ENCODE results near the gene PTPRB.

The PTPRB gene

DNA sequence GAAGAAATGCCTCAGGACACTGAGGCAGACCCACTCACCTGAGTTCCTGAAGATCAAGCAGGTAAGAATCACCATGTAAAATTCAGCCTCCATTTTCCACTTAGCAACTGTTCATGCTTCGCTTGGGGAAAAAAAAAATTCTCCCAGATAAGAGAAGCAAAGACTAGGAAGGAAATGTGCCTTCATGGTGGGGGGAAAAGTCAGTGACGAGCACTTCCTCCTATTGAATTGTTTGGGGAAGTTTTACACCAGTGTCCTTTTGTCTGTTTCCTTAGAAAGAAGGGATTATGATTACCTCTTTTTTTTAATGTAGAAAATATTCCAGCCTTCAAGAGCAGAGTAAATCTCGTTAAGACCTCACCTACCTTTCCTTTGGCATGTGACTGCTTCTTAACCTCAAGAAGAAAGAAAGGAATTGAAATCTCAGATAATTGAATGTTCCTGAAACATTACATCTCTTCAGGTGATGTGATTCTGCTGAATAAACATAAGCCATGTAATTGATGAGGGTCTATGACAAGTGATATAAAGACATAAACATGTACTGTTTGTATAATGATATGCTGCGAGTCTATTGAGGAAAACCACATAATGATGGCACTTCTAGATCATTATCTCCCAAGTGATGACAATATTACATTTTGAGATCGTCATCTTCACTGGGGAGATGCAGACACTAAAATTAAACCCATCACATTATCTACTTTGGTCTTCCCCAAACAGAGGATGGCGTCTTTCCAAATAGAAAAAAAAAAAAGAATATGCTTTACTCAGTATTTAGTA, at the start of gene PTPRB:
Gene PTPRB, minus strand, starts transcription at position 127 of the 783 bp plus-strand sequence. Its CDS starts 34 bp downstream, at position 93.
- no peak for DNase-seq (ENCODE audit: low read depth)

- DNase-seq (ENCODE audit: low read depth) = no peak
Measured at GRCh38 chr12:70686907-70687306, 49.7 kb upstream of the PTPRB start.

GRCh38 chr12:70686299-70686698, 49.1 kb upstream of the PTPRB start:
- DNase-seq (ENCODE audit: low read depth) = no peak

GRCh38 chr12:70683976-70684375, 46.7 kb upstream of the PTPRB start:
- DNase-seq (ENCODE audit: low read depth) = no peak

DNA sequence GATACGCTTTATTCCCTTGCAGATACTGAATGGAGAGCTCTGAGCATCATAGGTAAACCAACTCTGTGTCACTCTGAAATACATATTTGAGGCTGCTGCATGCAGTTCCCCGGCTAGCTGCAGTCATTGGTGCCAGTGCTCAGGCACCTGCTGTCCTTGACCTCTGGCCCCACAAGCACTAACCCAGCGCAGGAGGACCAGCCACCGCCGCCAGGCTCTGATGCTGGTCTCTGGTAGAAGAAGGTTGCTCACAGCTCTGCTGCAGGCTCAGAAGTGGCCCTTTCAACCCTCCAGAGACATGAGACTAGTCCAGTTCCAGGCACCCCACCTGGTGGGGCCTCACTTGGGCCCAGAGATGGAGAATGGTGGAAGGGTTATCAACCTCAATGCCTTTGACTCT, 34.5 kb upstream of the PTPRB start:
- no peak for DNase-seq (ENCODE audit: low read depth)

GRCh38 chr12:70670948-70671347, 33.7 kb upstream of the PTPRB start:
- DNase-seq (ENCODE audit: low read depth) = no peak

DNA sequence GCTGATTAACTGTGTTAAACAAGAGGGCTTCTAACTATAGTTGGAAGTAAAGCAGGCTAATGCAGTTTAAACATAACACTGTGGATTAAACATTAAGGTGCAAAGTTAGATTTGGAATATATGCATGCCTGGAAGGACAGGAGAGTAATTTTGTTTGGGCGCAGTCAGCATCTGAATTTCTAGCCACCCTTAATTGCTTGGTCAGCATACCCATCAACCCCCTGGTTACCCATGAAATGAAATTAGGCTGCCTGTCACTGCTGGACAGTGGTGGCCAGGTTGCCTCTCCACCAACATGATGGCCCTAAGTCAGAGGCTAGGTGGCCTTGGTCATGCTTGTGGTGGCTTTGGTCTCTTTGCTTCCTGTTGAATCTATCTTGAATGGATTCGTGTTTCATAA, 30.0 kb upstream of the PTPRB start:
- DNase-seq (ENCODE audit: low read depth) = no peak

GRCh38 chr12:70666364-70666763, 29.1 kb upstream of the PTPRB start:
- no peak for DNase-seq (ENCODE audit: low read depth)

DNA sequence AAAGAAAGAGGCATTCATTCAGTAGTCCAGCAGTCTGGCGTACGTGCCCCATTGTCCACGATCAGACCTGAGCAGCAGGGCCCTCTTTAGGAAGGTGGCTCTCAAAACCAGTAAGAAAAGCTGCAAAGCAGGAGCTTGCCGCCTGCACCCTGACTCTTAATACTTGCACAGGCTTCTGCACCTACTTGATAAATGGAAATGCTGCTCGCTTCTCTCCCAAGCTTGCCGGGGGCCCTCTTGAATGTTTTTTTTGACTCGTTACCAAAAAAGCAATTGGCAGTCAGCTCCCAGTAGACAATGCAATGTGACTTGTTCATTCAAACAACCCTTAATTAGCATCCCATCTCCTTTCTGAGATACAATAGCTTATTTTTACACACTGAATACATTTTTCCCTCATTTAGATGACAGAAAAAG, 27.2 kb upstream of the PTPRB start:
- DNase-seq (ENCODE audit: low read depth) = no peak

- DNase-seq (ENCODE audit: low read depth) = no peak
Measured at GRCh38 chr12:70663838-70664237, 26.6 kb upstream of the PTPRB start.

DNA sequence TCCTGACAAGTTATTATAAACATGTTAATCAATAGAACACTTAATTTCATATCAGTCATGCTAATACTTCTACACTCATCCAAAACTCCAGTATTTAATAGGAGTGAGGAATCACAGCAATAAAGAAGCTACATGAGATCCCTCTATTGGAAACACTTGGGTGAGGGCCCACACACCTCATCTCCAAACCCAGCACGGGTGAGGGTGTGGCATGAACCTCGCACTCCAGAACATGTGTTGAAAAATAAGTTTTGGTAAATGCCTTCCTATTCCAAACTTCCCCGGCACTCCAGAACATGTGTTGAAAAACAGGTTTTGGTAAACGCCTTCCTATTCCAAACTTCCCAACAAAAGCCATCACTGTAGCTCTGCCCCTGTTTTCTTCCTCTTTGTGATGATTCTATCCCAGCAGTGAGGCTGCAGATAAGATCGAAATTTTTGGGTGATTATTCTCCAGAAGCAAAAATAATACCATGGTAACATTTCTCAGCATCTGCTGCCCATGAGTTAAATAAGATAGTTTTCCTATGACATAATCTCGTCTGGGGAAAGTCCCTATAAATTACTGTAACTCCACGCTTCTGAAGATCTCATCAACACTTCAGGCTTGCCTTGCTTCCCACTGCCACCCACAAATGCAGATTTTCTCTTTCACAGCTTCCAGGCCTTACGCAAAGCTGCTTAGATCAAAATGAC, 24.4 kb upstream of the PTPRB start:
- DNase-seq (ENCODE audit: low read depth) = no peak

DNA sequence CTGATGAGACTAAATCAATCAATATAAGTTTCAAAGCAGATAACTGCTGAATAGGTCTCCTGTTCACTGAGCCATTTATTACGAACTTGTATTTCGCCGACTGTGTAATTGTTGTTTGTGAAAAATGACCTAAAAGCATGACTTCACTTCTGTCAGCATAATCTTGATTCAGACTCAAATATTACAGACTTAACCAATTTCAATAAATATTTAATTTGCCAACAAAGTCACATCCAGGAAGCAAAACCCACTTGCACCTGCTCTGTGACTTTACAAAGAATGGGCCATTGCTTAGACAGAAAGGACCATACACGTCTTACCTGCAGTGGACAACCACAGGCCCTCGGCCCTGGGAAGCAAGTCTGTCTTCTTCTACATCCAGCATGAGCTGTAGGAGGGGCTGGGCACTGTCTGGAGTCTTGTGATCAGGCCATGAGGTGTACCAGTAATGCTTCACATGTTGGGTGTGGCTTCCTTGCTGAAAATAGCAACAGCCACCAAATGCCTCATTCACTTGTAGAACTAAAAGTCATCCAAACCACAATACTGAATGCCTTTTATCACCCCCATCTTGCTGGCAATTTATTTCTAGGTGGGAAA, 23.5 kb upstream of the PTPRB start:
- no peak for DNase-seq (ENCODE audit: low read depth)

DNA sequence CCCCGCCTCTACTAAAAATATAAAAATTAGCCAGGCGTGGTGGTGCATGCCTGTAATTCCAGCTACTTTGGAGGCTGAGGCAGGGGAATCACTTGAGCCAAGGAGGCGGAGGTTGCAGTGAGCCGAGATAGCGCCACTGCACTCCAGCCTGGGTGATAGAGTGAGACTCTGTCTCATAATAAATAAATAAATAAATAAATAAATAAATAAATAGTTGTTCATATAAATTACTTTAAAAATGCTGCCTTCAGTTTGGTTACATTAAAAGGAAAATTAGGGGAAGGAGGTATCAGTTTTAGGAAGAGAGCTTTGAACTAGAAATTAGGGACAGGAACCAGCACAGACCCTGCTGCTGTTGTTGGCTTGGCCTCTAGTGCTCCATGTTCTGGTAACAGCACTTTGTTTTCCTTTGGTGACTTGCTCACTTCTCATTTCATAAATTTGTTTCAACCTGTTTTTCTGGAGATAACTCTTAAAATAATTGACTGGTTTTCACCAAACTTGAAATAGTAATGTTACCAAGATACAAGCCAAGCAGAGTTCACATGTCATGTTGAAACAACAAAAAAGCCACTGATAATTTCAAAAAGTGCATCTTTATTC, 22.9 kb upstream of the PTPRB start:
- DNase-seq (ENCODE audit: low read depth) = no peak

- no peak for DNase-seq (ENCODE audit: low read depth)
Measured at GRCh38 chr12:70659077-70659606, 21.9 kb upstream of the PTPRB start.

- DNase-seq (ENCODE audit: low read depth) = no peak
Measured at GRCh38 chr12:70657616-70658286, 20.5 kb upstream of the PTPRB start.

- DNase-seq (ENCODE audit: low read depth) = no peak
Measured at GRCh38 chr12:70652451-70652850, 15.2 kb upstream of the PTPRB start.

DNA sequence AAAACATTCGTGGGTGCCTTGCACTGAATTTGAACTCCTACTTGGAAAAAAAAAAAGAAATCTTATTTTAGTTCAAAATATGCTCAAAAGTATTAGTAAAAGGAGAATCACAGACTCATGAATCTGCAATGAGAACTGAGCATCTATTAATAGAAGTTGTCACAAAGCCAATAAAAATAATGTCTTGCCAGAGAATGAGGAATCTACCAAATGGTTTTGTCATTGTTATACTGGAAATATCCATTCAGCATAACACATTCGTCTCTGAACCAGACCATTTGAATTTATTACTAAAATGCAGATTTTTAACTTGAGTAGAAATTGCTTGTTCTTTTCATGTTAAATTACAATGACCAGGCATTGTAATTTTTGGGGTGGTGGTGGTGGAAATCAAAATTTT, 11.6 kb upstream of the PTPRB start:
- no peak for DNase-seq (ENCODE audit: low read depth)

GRCh38 chr12:70648191-70648590, 11.0 kb upstream of the PTPRB start:
- no peak for DNase-seq (ENCODE audit: low read depth)

DNA sequence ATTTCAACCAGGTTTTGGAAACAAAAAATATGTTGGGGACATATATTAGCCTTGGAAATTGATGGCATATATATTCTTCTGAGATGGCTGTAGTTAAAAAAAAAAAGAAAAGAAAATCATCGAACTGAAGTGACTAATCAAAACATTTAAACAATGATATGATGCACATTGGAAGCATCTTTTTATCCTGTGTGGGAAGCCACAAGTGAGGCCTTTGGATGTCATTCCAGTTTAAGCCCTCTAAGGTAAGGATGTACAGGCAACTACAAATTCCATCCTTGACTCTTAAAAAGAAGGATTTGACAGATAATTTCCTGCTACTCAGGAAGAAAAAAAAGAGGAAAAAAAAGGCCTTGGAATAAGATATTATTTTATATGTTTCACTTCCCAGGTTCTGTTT, 9.6 kb upstream of the PTPRB start:
- no peak for DNase-seq (ENCODE audit: low read depth)

GRCh38 chr12:70645494-70646317, 8.5 kb upstream of the PTPRB start:
- DNase-seq (ENCODE audit: low read depth) = no peak

DNA sequence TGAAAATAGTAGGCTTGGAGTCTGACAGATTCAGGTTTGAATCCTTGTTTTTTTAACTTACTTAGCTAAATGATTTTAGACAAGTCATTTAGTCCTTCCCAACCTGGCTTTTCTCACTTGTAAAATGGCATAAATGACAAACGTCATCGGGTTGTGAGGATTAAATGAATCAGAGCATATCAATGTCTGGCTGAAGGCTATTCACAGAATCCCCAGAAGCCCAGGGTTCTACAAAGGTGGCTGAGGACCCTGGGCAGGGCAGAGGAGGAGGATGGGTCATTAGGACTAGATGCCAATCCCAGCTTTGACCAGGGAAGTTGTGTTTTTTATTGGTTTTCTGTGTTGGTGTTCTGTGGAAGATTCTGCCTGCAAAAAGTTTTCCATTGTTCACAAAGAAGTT, 7.6 kb upstream of the PTPRB start:
- no peak for DNase-seq (ENCODE audit: low read depth)
